Measurements from ENCODE around the gene ANKRD10. TPM values are rescaled to one million over a fixed set of nuclear protein-coding genes. Genes with fewer than 3 reads are reported as not detected.

The ANKRD10 gene
- total and polyA plus RNA-seq, 10 of the 15 experiments (the other 5 are each of a cell fraction or from before 2014, with no cell fraction given): 47.1 to 199 (median 97.2) TPM

DNA sequence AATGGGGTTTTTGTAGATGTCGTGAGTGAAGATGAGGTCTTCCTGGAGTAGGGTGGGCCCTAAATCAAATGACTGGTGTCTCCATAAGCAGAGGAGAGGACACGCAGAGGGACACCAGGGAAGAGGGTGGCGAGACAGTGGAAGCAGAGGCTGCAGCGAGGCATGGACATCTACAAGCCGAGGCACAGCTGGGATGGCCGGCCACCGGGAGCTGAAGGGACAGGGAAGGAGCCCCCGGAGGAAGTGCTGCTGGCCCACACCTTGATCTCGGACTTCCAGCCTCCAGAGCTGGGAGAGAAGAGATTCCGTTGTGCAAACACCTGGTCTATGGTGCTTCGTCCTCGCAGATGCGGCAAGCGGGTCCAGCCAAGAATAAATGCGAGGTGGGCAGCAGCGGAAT lies 84.5 kb downstream of the ANKRD10 start:
- no peaks in the 10 kb centered on the region for H4K20me1 ChIP-seq (ENCODE audit: control insufficient read depth, insufficient read depth)
- 59% methylated on average over 16 of the region's 16 CpGs for WGBS (ENCODE audit: insufficient coverage, insufficient replicate concordance, low lambda C conversion rate, missing lambda C conversion rate)
- H3K4me3 ChIP-seq: no peak overlapping the region
- TF ChIP-seq MEF2A (IDR thresholded peaks at IDR 0.05; ENCODE audit: insufficient read depth, low read depth, low read length): no peak
- TF ChIP-seq ETV6 (conservative IDR thresholded peaks at IDR 0.05 in 1 of 2, IDR thresholded peaks at IDR 0.05 in 1 of 2; ENCODE audit: borderline replicate concordance in 1 of 2, low read depth in 1 of 2): no peak
- TF ChIP-seq, protein P1, sequence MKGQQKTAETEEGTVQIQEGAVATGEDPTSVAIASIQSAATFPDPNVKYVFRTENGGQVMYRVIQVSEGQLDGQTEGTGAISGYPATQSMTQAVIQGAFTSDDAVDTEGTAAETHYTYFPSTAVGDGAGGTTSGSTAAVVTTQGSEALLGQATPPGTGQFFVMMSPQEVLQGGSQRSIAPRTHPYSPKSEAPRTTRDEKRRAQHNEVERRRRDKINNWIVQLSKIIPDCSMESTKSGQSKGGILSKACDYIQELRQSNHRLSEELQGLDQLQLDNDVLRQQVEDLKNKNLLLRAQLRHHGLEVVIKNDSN (IDR thresholded peaks at IDR 0.05; ENCODE audit: borderline replicate concordance, extremely low read length, insufficient read depth, low read depth, low read length): no peak
- TF ChIP-seq, protein P2, sequence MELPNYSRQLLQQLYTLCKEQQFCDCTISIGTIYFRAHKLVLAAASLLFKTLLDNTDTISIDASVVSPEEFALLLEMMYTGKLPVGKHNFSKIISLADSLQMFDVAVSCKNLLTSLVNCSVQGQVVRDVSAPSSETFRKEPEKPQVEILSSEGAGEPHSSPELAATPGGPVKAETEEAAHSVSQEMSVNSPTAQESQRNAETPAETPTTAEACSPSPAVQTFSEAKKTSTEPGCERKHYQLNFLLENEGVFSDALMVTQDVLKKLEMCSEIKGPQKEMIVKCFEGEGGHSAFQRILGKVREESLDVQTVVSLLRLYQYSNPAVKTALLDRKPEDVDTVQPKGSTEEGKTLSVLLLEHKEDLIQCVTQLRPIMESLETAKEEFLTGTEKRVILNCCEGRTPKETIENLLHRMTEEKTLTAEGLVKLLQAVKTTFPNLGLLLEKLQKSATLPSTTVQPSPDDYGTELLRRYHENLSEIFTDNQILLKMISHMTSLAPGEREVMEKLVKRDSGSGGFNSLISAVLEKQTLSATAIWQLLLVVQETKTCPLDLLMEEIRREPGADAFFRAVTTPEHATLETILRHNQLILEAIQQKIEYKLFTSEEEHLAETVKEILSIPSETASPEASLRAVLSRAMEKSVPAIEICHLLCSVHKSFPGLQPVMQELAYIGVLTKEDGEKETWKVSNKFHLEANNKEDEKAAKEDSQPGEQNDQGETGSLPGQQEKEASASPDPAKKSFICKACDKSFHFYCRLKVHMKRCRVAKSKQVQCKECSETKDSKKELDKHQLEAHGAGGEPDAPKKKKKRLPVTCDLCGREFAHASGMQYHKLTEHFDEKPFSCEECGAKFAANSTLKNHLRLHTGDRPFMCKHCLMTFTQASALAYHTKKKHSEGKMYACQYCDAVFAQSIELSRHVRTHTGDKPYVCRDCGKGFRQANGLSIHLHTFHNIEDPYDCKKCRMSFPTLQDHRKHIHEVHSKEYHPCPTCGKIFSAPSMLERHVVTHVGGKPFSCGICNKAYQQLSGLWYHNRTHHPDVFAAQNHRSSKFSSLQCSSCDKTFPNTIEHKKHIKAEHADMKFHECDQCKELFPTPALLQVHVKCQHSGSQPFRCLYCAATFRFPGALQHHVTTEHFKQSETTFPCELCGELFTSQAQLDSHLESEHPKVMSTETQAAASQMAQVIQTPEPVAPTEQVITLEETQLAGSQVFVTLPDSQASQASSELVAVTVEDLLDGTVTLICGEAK (IDR thresholded peaks at IDR 0.05; ENCODE audit: borderline replicate concordance): no peak
- TF ChIP-seq, protein P3, sequence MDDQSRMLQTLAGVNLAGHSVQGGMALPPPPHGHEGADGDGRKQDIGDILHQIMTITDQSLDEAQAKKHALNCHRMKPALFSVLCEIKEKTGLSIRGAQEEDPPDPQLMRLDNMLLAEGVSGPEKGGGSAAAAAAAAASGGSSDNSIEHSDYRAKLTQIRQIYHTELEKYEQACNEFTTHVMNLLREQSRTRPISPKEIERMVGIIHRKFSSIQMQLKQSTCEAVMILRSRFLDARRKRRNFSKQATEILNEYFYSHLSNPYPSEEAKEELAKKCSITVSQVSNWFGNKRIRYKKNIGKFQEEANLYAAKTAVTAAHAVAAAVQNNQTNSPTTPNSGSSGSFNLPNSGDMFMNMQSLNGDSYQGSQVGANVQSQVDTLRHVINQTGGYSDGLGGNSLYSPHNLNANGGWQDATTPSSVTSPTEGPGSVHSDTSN (IDR thresholded peaks at IDR 0.05; ENCODE audit: insufficient replicate concordance, low read depth, low read length): no peak
- TF ChIP-seq ZNF207 (IDR thresholded peaks at IDR 0.05; ENCODE audit: borderline replicate concordance): no peak
- TF ChIP-seq GATAD2B (conservative IDR thresholded peaks at IDR 0.05; ENCODE audit: low read depth): no peak
- TF ChIP-seq, protein P4, sequence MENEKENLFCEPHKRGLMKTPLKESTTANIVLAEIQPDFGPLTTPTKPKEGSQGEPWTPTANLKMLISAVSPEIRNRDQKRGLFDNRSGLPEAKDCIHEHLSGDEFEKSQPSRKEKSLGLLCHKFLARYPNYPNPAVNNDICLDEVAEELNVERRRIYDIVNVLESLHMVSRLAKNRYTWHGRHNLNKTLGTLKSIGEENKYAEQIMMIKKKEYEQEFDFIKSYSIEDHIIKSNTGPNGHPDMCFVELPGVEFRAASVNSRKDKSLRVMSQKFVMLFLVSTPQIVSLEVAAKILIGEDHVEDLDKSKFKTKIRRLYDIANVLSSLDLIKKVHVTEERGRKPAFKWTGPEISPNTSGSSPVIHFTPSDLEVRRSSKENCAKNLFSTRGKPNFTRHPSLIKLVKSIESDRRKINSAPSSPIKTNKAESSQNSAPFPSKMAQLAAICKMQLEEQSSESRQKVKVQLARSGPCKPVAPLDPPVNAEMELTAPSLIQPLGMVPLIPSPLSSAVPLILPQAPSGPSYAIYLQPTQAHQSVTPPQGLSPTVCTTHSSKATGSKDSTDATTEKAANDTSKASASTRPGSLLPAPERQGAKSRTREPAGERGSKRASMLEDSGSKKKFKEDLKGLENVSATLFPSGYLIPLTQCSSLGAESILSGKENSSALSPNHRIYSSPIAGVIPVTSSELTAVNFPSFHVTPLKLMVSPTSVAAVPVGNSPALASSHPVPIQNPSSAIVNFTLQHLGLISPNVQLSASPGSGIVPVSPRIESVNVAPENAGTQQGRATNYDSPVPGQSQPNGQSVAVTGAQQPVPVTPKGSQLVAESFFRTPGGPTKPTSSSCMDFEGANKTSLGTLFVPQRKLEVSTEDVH (IDR thresholded peaks at IDR 0.05; ENCODE audit: low read depth, partially characterized antibody): no peak
- in situ Hi-C loops (cut with MboI): no loop called here
- H2AFZ ChIP-seq (ENCODE audit: control insufficient read depth, low read depth, low read length): no peak overlapping the region
- SMC1A ChIA-PET (ENCODE audit: uncharacterized antibody, unreplicated experiment): no interaction called here
- BruUV-seq (replicated peaks): no TSS peak
- H3K9ac ChIP-seq (ENCODE audit: control insufficient read depth, insufficient read depth, low read length): no peak overlapping the region
- POLR2A ChIA-PET: no interaction called here
- H3K4me2 ChIP-seq (ENCODE audit: control insufficient read depth, insufficient read depth): no peak overlapping the region
- H3K79me2 ChIP-seq (ENCODE audit: control insufficient read depth, insufficient read depth, low read length): no peaks in the 10 kb centered on the region
- H3K9me3 ChIP-seq (replicated peaks; ENCODE audit: control insufficient read depth, insufficient read depth, low read length): no peaks in the 10 kb centered on the region
- RAD21 ChIA-PET (ENCODE audit: unreplicated experiment): no interaction called here
- DNase-seq (ENCODE audit: low read depth, low spot score): no peak
- no peaks in the 10 kb centered on the region for H3K4me1 ChIP-seq (ENCODE audit: control insufficient read depth, insufficient read depth, low read length)
- CTCF ChIA-PET: no interaction called here
- no peaks in the 10 kb centered on the region for H3K36me3 ChIP-seq (ENCODE audit: control insufficient read depth in 2 of 2, insufficient read depth in 2 of 2, low read length in 1 of 2)
- intact Hi-C loops (cut with micrococcal nuclease; ENCODE audit: unreplicated experiment): loop anchor here (10.0 kb wide), 1 partner anchor 224 kb away; no protein-coding TSS in a partner anchor
- no peak for ATAC-seq
- H3K27ac ChIP-seq (ENCODE audit: control insufficient read depth, insufficient read depth): no peak overlapping the region
- FAIRE-seq: no peak
- no peaks in the 10 kb centered on the region for H3K27me3 ChIP-seq (replicated peaks in 1 of 2; ENCODE audit: control insufficient read depth in 2 of 2, insufficient read depth in 2 of 2, low read length in 1 of 2)
